Activated T-cell treated with anti-CD3 and anti-CD28 coated beads, Interleukin-2, amount 50 U/mL, for 4 hours (primary cell): ENCODE results near the gene EML6. TPM values are rescaled to one million over a fixed set of nuclear protein-coding genes. Genes with fewer than 3 reads are reported as not detected.

Source experiments
- ATAC-seq, 2 donors: fragments of 200-7000 bp; cut with Tn5 transposase; one replicate each; pipeline ENCODE4 v1.10.0; 2021
- DNase-seq: peaks from one replicate; pipeline ENCODE4 v3.0.0-alpha.2; 2020
- H3K27me3 Mint-ChIP-seq: one replicate; pipeline ENCODE4 v1.8.0; 2021; ENCODE audit warnings: low read depth, mixed read lengths
- H3K36me3 Mint-ChIP-seq: one replicate; pipeline ENCODE4 v1.8.0; 2022; ENCODE audit warnings: mixed read lengths; ENCODE audit not compliant: insufficient read depth
- H3K4me1 Mint-ChIP-seq: one replicate; pipeline ENCODE4 v1.8.0; 2021; ENCODE audit warnings: low read depth, mixed read lengths
- H3K4me3 Mint-ChIP-seq: one replicate; pipeline ENCODE4 v1.8.0; 2021; ENCODE audit warnings: mild to moderate bottlenecking, moderate library complexity, mixed read lengths
- H3K9me3 Mint-ChIP-seq: one replicate; pipeline ENCODE4 v1.8.0; 2021; ENCODE audit warnings: mixed read lengths
- total RNA-seq, 3 donors: library from RNA; stranded (reverse); gene quantifications; one replicate each; pipeline ENCODE4 v1.2.1, GENCODE V29; 2021

Gene EML6
- total RNA-seq, 3 donors from 2014 or later = 0.28 to 0.71 (median 0.55) TPM

DNA sequence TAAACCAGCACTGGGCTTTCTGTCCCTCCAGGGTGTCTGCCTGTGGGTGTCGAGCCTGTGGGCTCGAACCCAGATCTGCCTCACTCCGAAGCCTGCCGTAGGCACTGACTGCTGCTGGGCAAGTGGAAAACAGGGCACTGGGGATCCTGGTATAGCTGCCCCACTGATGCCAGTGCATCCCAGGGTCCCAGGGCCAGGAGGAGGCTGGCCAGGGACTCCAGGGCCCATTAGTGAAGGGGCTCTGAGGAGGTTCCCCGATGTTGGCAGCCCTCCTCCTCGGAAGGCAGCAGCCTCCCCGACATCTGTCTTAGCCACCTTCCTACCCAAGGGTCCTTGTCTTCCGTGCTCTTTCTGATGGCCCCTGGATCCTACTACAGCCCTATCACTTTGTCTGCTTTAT lies 230.7 kb downstream of the EML6 start:
- H3K9me3 Mint-ChIP-seq = no peaks in the 10 kb centered on the region
- no peaks in the 10 kb centered on the region for H3K36me3 Mint-ChIP-seq
- H3K27me3 Mint-ChIP-seq = no peaks in the 10 kb centered on the region
- H3K4me1 Mint-ChIP-seq = peaks cover 3% of the 10 kb centered on the region
- H3K4me3 Mint-ChIP-seq = no peak overlapping the region
- no peak for ATAC-seq
- DNase-seq = no peak

DNA sequence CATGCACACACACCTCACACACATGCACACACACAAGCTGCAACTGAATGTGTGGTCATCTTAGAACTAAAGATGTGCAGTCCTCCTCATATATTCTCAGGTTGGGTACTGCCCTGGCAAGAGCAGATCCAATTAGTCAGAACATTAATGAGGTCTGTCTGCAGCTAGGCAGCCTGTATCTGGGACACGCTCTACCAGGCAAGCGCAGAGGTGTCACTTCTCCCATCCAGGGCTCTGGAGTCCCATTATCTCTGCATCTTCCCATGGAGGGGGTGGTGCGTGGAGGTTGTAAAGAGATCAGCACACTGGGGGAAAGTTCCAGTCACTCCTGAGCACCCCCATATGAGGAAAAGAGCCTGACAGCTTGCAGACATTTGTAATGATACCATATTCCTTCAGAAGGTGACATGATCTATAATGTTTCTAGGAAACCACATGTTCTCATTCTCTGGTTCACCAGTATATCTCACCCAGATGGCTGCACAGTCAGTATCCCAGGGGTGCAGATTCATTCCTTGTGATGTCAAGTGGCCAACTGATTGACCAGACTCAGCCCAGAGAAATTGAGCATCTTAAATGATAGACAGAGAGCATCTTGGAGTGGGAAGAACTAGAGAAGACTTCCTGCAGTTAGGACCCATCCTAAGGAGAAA lies 231.4 kb downstream of the EML6 start:
- DNase-seq = no peak
- H3K9me3 Mint-ChIP-seq = no peaks in the 10 kb centered on the region
- H3K4me1 Mint-ChIP-seq = peaks cover 3% of the 10 kb centered on the region
- no peaks in the 10 kb centered on the region for H3K27me3 Mint-ChIP-seq
- H3K4me3 Mint-ChIP-seq = no peak overlapping the region
- no peak for ATAC-seq
- no peaks in the 10 kb centered on the region for H3K36me3 Mint-ChIP-seq

DNA sequence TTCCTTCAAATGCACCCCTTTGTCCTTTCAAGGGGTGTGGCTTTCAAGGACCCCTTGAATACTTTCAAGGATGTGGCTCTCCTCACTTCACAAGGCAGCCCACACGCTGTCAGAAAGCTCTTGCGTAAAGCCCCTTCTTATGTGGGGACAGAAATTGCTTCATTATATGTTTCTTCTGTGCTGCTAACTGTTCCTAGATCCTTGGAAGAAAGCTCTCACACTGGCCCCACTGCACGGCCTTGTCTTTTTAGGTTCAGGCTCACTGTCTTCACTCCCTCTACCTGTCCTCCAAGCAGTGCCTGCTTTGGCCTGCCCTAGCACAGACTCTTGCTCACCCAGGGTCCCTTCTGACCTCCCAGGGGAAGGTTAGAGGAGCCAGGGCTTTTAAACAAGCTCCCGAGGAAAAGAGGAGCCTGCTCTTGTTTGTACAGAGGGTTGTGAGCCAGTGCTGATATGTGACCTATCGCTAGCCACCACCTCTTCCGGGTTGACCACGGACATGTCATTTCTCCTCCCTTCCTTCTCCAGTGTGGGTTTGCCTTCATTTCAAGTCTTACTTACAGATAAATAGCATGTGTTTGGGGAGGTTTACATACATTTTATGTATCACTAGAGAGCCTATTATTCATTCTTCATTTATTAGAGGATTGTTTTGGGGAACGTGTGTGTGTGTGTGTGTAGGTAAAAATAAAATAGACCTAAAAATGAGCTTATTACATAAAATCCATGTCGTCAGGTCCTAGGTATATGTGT lies 232.1 kb downstream of the EML6 start:
- no peak for DNase-seq
- Mint-ChIP-seq H3K9me3 (no peaks in the 10 kb centered on the region), H3K36me3 (no peaks in the 10 kb centered on the region), H3K4me3 (no peak overlapping the region), H3K27me3 (no peaks in the 10 kb centered on the region), H3K4me1 (peaks cover 3% of the 10 kb centered on the region)
- no peak for ATAC-seq

DNA sequence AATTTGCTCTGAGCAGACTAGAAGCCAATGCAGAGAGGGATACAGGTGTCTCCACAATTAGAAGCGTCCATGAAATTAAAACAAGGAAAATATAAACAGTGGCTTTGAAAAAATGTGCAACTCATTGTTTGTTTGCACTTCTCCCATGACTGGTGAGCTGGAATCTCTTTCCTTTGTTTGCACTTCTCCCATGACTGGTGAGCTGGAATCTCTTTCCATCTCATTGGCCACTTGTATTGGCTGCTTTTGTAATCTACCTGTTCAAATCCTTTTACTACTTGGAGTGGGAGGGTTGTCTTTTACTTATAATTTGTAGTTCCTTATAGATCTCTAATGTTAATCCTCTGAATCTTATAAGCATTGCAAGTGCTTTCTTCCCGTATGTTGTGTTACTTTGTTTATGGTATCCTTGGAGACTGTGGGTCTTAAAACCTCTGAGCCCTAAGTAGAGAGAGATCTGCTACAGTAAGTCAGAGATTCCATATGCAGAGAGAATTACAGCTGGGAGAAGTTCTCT lies 232.7 kb downstream of the EML6 start:
- no peaks in the 10 kb centered on the region for H3K36me3 Mint-ChIP-seq
- H3K9me3 Mint-ChIP-seq = no peaks in the 10 kb centered on the region
- ATAC-seq = no peak
- no peak for DNase-seq
- no peak overlapping the region for H3K4me3 Mint-ChIP-seq
- H3K27me3 Mint-ChIP-seq = no peaks in the 10 kb centered on the region
- H3K4me1 Mint-ChIP-seq = peaks cover 3% of the 10 kb centered on the region

DNA sequence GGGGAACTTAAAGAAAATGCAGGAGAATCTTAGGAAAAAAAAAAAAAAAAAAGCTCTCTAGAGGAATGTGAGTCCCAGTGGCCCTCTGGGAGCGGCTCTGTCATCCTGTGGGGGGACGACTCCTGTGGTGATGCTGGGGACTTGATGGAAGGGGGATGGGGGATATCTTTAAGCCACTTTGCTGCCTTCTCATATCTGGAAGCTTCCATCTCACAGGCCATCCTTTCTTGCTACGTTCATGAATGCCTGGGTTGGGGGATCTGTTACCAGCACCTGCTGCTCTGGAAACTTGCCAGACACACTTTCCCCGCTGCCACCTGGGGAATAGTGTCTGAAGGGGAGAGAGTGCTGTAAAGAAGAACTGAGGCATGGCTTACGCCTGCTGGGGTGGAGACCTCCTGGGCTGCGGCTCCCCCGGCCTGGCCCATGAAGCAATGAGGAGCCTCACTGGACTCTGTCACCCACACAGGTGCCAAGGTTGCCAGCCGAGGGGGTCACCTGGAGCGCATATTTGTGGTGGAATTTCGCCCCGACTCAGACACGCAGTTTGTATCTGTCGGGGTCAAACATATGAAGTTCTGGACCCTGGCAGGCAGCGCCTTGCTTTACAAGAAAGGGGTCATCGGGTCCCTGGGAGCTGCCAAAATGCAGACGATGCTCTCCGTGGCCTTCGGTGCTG lies 234.0 kb downstream of the EML6 start:
- Mint-ChIP-seq H3K36me3 (no peaks in the 10 kb centered on the region), H3K9me3 (no peaks in the 10 kb centered on the region), H3K4me1 (peaks cover 3% of the 10 kb centered on the region), H3K27me3 (no peaks in the 10 kb centered on the region), H3K4me3 (no peak overlapping the region)
- ATAC-seq (no peak), DNase-seq (no peak)

DNA sequence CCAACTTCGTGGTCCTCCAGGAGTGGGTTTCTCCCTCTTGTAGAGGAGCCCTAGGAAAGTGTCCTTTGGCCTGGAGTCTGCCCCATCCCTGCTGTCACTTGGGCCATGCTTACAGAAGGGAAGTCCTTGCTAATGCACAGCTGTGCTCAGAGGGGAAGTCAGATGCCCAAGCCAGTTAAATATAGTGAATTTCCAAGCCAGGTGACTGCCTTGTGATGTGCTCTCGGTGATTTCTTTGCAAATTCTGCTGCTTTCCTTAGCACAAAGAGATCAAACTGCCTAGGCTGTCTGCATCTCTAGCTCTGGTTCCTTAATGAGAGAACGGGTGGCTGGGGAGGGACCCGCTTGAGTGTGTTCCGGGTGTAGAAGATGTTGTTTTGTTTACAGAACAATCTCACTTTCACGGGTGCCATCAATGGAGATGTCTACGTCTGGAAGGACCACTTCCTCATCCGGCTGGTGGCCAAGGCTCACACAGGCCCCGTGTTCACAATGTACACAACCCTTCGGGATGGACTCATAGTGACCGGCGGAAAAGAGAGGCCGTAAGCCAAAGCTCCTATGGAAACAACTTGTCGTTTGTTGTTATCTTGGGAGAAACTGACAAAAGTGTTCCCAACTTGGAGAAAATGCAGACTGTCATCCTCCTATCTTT lies 235.4 kb downstream of the EML6 start:
- DNase-seq (no peak), ATAC-seq (no peak)
- H3K36me3 Mint-ChIP-seq = no peaks in the 10 kb centered on the region
- peaks cover 3% of the 10 kb centered on the region for H3K4me1 Mint-ChIP-seq
- no peak overlapping the region for H3K4me3 Mint-ChIP-seq
- no peaks in the 10 kb centered on the region for H3K27me3 Mint-ChIP-seq
- no peaks in the 10 kb centered on the region for H3K9me3 Mint-ChIP-seq

DNA sequence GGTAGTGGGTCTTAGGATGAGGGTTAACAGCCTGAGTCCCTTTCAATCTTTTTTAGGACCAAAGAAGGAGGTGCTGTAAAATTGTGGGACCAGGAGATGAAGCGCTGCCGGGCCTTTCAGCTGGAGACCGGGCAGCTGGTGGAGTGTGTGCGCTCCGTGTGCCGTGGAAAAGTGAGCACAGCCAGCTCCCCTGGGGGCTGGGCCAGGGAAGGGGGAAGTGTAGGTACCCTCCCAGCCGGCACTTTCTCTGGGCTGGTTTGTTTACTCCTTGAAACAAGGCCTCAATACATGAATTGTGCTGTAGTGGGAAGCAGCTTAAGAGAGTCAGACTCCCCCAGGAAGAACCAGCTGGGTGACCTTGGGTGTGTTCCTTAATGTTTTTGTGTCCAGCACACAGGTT lies 236.7 kb downstream of the EML6 start:
- Mint-ChIP-seq H3K4me3 (no peak overlapping the region), H3K27me3 (no peaks in the 10 kb centered on the region), H3K9me3 (no peaks in the 10 kb centered on the region), H3K36me3 (no peaks in the 10 kb centered on the region), H3K4me1 (peaks cover 15% of the 10 kb centered on the region)
- ATAC-seq = no peak
- no peak for DNase-seq

DNA sequence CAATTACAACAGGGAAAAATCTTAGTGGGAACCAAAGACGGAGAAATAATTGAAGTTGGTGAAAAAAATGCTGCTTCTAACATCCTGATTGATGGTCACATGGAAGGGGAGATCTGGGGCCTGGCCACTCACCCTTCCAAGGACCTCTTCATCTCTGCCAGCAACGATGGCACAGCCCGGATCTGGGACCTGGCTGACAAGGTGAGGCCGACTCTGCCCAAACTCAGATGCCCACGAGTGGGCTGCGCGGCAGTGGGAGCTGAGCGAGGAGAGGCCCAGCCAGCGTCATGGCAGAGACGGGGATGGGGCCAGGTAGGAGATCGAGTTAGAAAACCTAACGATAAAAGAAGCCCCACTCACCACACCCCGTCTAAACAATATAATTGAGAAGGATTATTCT lies 239.0 kb downstream of the EML6 start:
- ATAC-seq = no peak
- Mint-ChIP-seq H3K4me3 (no peak overlapping the region), H3K27me3 (no peaks in the 10 kb centered on the region)

DNA sequence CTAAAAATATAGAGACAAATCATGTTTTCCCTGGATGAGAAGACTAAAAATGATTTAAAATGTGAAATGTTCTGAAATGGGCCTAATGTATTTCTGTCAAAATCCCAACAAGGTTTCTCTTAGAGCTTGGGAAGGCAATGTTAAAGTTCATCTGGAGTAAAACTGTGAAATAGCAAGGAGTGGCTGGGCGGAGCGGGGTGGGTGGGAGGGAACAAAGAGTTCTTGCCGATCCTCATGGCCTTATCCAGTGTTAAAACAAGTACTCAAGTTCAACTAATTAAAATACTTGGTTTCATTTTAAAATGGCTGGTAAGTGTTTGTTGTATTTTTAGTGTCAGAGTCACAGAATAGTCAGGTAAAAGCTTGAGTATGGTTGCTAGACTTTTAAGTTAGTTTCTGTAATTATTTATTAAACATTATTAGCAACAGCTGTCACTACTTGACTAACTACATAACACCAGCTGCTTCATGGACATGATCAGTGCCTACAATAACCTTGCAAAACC lies 239.5 kb downstream of the EML6 start:
- H3K4me1 Mint-ChIP-seq = peaks cover 38% of the 10 kb centered on the region
- peaks cover 8% of the 10 kb centered on the region for H3K36me3 Mint-ChIP-seq
- H3K9me3 Mint-ChIP-seq = peaks cover 6% of the 10 kb centered on the region
- no peak for ATAC-seq
- no peaks in the 10 kb centered on the region for H3K27me3 Mint-ChIP-seq
- DNase-seq = no peak
- H3K4me3 Mint-ChIP-seq = no peak overlapping the region

More for the DNA sequence above, 239.0 kb downstream of the EML6 start:
- DNase-seq = no peak
- H3K36me3 Mint-ChIP-seq = peaks cover 7% of the 10 kb centered on the region
- peaks cover 38% of the 10 kb centered on the region for H3K4me1 Mint-ChIP-seq
- H3K9me3 Mint-ChIP-seq = peaks cover 6% of the 10 kb centered on the region

DNA sequence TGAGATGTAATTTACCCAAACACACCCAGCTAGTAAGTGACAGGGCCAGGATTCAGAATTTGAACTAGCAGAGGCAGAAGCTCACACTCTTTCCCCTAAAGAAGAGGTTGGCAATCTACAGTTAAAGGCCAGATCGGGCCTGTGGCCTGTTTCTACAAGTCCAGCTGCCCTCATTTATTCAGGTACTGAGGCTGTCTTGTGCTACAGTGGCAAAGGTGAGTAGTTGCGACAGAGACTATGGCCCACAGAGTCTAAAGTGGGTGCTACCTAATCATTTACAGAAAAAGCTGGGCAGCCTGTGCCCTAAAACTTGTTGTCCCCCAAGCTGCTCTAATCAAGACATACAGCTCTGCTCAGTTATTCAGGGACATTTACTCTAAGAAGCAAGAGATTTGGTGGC lies 240.0 kb downstream of the EML6 start:
- ATAC-seq = no peak
- no peaks in the 10 kb centered on the region for H3K27me3 Mint-ChIP-seq
- H3K9me3 Mint-ChIP-seq = peaks cover 6% of the 10 kb centered on the region
- DNase-seq = no peak
- H3K4me1 Mint-ChIP-seq = peaks cover 38% of the 10 kb centered on the region
- no peak overlapping the region for H3K4me3 Mint-ChIP-seq
- peaks cover 12% of the 10 kb centered on the region for H3K36me3 Mint-ChIP-seq

DNA sequence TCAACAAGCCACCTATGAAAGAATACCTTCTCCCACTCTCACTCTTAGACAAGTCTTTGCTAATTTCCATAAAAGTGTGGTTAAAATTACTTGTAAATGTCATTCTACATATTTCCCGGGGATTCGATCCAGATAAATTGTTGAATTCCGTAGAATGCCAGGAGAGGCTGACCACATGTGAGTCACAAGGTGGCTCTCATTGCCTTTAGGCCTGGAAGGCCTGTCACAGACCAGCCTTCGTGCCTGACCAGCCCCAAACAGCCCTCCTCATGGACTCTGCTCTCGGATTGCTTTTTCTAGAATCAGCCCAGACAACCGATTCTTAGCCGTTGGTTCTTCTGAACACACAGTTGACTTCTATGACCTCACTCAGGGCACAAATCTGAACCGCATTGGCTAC lies 240.8 kb downstream of the EML6 start:
- Mint-ChIP-seq H3K27me3 (no peaks in the 10 kb centered on the region), H3K4me3 (no peak overlapping the region)
- no peak for DNase-seq

DNA sequence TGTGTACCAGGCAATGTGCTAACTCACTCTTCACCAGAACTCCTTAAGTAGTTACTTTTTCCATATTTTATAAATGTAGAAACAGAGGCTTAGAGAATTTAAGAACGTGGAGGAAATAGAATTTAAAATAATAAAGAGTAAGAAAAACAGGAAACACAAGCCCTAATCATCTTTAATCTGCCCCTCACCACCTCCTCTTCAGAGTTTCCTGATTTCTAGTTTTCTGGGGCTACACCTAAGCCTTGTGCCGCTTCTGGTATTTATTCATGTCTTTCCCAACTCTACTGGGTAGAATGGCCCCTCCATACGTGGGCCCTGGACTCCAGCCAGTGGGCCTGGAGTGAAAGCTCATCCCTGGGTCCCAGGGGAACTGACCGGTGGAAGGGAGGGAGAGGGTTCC lies 241.4 kb downstream of the EML6 start:
- no peak for ATAC-seq
- no peak overlapping the region for H3K4me3 Mint-ChIP-seq

More for the DNA sequence above, 240.8 kb downstream of the EML6 start:
- no peak for ATAC-seq
- peaks cover 6% of the 10 kb centered on the region for H3K9me3 Mint-ChIP-seq
- peaks cover 38% of the 10 kb centered on the region for H3K4me1 Mint-ChIP-seq
- peaks cover 12% of the 10 kb centered on the region for H3K36me3 Mint-ChIP-seq

DNA sequence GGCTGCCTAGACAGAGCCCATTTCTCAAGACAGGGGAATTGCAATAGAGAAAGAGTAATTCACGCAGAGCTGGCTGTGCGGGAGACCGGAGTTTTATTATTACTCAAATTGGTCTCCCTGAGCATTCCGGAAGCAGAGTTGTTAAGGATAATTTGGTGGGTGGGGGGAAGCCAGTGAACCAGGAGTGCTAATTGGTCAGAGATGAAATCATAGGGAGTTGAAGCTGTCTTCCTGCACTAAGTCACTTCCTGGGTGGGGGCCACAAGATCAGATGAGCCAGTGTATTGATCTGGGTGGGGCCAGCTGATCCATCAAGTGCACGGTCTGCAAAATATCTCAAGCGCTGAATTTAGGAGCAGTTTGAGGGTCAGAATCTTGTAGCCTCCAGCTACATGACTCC lies 242.0 kb downstream of the EML6 start:
- DNase-seq = no peak
- H3K4me3 Mint-ChIP-seq = no peak overlapping the region
- peaks cover 6% of the 10 kb centered on the region for H3K9me3 Mint-ChIP-seq

More for the DNA sequence above, 241.4 kb downstream of the EML6 start:
- Mint-ChIP-seq H3K36me3 (peaks cover 17% of the 10 kb centered on the region), H3K27me3 (no peaks in the 10 kb centered on the region), H3K4me1 (peaks cover 38% of the 10 kb centered on the region), H3K9me3 (peaks cover 6% of the 10 kb centered on the region)
- DNase-seq = no peak

More for the DNA sequence above, 242.0 kb downstream of the EML6 start:
- Mint-ChIP-seq H3K27me3 (no peaks in the 10 kb centered on the region), H3K36me3 (peaks cover 20% of the 10 kb centered on the region), H3K4me1 (peaks cover 38% of the 10 kb centered on the region)
- no peak for ATAC-seq
